Measurements from ENCODE around the gene NTSR1.

Gene NTSR1

DNA sequence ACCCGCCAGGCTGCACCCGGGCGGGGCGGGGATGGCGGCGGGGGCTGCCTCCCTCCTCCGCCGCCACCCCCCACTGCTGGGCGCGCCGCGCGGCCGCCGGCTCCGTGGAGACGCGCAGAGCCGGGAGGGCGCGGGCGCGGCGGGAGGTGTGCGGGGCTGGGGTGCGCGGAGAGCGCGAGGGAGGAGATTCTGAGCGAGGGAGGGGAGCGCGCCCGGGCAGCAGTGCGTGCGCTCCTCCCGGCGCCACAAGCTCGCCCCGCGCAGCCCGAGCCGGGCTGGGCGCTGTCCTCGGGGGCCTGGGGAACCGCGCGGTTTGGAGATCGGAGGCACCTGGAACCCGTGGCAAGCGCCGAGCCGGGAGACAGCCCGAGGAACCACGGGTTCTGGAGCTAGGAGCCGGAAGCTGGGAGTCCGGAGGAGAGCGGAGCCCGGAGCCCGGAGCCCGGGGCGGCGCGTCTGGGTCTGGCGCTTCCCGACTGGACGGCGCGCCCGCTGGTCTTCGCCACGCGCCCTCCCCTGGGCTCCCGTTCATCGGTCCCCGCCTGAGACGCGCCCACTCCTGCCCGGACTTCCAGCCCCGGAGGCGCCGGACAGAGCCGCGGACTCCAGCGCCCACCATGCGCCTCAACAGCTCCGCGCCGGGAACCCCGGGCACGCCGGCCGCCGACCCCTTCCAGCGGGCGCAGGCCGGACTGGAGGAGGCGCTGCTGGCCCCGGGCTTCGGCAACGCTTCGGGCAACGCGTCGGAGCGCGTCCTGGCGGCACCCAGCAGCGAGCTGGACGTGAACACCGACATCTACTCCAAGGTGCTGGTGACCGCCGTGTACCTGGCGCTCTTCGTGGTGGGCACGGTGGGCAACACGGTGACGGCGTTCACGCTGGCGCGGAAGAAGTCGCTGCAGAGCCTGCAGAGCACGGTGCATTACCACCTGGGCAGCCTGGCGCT, at the start of gene NTSR1:
TSS of gene NTSR1 (plus strand) at position 246 of the 946 bp plus-strand sequence. CDS start at position 618, 372 bp downstream.
- no peaks in the 10 kb centered on the region for H3K79me2 ChIP-seq (ENCODE audit: insufficient read depth, low read length)
- no peaks in the 10 kb centered on the region for H3K36me3 ChIP-seq (ENCODE audit: insufficient read depth, low read length)
- no peak within 1 kb of the TSS for H3K4me2 ChIP-seq (ENCODE audit: low read depth, low read length, poor library complexity, severe bottlenecking)
- H3K27me3 ChIP-seq (ENCODE audit: insufficient read depth, low read length, poor library complexity, severe bottlenecking), result no peaks in the 10 kb centered on the region
- no peak within 1 kb of the TSS for H3K9ac ChIP-seq (ENCODE audit: low read depth, low read length, poor library complexity, severe bottlenecking)
- no peaks in the 10 kb centered on the region for H3K9me2 ChIP-seq (replicated peaks; ENCODE audit: low read depth, low read length)
- no peak within 1 kb of the TSS for H3K4me3 ChIP-seq (ENCODE audit: low read length, poor library complexity, severe bottlenecking)
- H3K9me3 ChIP-seq (ENCODE audit: insufficient read depth, low read depth, low read length), result no peaks in the 10 kb centered on the region
- H3K4me1 ChIP-seq (ENCODE audit: insufficient read depth, low read length, poor library complexity, severe bottlenecking), result no peaks in the 10 kb centered on the region
- H4K20me1 ChIP-seq (ENCODE audit: insufficient read depth, low read length, poor library complexity, severe bottlenecking), result no peaks in the 10 kb centered on the region
- TF ChIP-seq, protein P1, sequence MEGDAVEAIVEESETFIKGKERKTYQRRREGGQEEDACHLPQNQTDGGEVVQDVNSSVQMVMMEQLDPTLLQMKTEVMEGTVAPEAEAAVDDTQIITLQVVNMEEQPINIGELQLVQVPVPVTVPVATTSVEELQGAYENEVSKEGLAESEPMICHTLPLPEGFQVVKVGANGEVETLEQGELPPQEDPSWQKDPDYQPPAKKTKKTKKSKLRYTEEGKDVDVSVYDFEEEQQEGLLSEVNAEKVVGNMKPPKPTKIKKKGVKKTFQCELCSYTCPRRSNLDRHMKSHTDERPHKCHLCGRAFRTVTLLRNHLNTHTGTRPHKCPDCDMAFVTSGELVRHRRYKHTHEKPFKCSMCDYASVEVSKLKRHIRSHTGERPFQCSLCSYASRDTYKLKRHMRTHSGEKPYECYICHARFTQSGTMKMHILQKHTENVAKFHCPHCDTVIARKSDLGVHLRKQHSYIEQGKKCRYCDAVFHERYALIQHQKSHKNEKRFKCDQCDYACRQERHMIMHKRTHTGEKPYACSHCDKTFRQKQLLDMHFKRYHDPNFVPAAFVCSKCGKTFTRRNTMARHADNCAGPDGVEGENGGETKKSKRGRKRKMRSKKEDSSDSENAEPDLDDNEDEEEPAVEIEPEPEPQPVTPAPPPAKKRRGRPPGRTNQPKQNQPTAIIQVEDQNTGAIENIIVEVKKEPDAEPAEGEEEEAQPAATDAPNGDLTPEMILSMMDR (conservative IDR thresholded peaks at IDR 0.05; ENCODE audit: low read length), result no peak
- no peak for TF ChIP-seq EZH2phosphoT487 (IDR thresholded peaks at IDR 0.05; ENCODE audit: borderline replicate concordance)
- H2AFZ ChIP-seq (ENCODE audit: low read length), result no peak within 1 kb of the TSS
- no peaks in the 10 kb centered on the region for H3F3A ChIP-seq (ENCODE audit: low read depth)

- Histone ChIP-seq H3K9me2 (replicated peaks; ENCODE audit: low read depth, low read length) (no peaks in the 10 kb centered on the region), H3K79me2 (ENCODE audit: insufficient read depth, low read length) (peaks cover 19% of the 10 kb centered on the region; the same call in 1 of the 2 replicates), H3F3A (ENCODE audit: low read depth) (no peaks in the 10 kb centered on the region), H3K9me3 (ENCODE audit: insufficient read depth, low read depth, low read length) (no peaks in the 10 kb centered on the region), H4K20me1 (ENCODE audit: insufficient read depth, low read length, poor library complexity, severe bottlenecking) (peaks cover 3% of the 10 kb centered on the region), H3K4me2 (ENCODE audit: low read depth, low read length, poor library complexity, severe bottlenecking) (no peak overlapping the region), H3K4me3 (ENCODE audit: low read length, poor library complexity, severe bottlenecking) (no peak overlapping the region), H3K27me3 (ENCODE audit: insufficient read depth, low read length, poor library complexity, severe bottlenecking) (no peaks in the 10 kb centered on the region), H2AFZ (ENCODE audit: low read length) (no peak overlapping the region), H3K9ac (ENCODE audit: low read depth, low read length, poor library complexity, severe bottlenecking) (no peak overlapping the region), H3K36me3 (ENCODE audit: insufficient read depth, low read length) (peaks cover 51% of the 10 kb centered on the region; the same call in 1 of the 2 replicates), H3K4me1 (ENCODE audit: insufficient read depth, low read length, poor library complexity, severe bottlenecking) (no peaks in the 10 kb centered on the region)
- TF ChIP-seq EZH2phosphoT487 (IDR thresholded peaks at IDR 0.05; ENCODE audit: borderline replicate concordance), result no peak
- TF ChIP-seq, protein P1 (conservative IDR thresholded peaks at IDR 0.05; ENCODE audit: low read length), result no peak
Measured at GRCh38 chr20:62659488-62660239, 49.0 kb upstream of the NTSR1 start.

DNA sequence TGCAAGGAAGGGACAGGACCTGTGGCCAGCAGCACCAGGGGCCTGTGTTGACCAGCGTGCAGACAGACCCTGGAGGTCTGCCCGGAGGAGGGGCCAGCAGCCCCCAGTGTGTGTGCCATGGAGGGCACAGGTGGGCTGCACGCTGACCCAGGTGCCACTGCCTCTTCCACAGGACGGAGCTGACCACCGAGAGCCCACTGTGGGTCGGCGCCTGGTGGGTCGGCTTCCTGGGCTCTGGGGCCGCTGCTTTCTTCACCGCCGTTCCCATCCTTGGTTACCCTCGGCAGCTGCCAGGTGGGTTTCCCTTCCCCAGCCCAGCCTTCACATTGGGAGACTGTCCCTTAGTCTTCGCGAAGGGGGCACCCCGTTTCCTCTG, 48.4 kb upstream of the NTSR1 start:
- Histone ChIP-seq H3K4me2 (ENCODE audit: low read depth, low read length, poor library complexity, severe bottlenecking) (no peak overlapping the region), H3F3A (ENCODE audit: low read depth) (no peaks in the 10 kb centered on the region), H4K20me1 (ENCODE audit: insufficient read depth, low read length, poor library complexity, severe bottlenecking) (no peaks in the 10 kb centered on the region), H3K4me1 (ENCODE audit: insufficient read depth, low read length, poor library complexity, severe bottlenecking) (no peaks in the 10 kb centered on the region), H3K9me2 (replicated peaks; ENCODE audit: low read depth, low read length) (no peaks in the 10 kb centered on the region), H3K36me3 (ENCODE audit: insufficient read depth, low read length) (peaks cover 56% of the 10 kb centered on the region; the same call in 1 of the 2 replicates), H3K27me3 (ENCODE audit: insufficient read depth, low read length, poor library complexity, severe bottlenecking) (no peaks in the 10 kb centered on the region), H3K4me3 (ENCODE audit: low read length, poor library complexity, severe bottlenecking) (no peak overlapping the region), H3K9me3 (ENCODE audit: insufficient read depth, low read depth, low read length) (no peaks in the 10 kb centered on the region), H2AFZ (ENCODE audit: low read length) (no peak overlapping the region), H3K79me2 (ENCODE audit: insufficient read depth, low read length) (peaks cover 14% of the 10 kb centered on the region; the same call in 1 of the 2 replicates), H3K9ac (ENCODE audit: low read depth, low read length, poor library complexity, severe bottlenecking) (no peak overlapping the region)
- TF ChIP-seq, protein P1 (conservative IDR thresholded peaks at IDR 0.05; ENCODE audit: low read length), result no peak
- TF ChIP-seq EZH2phosphoT487 (IDR thresholded peaks at IDR 0.05; ENCODE audit: borderline replicate concordance), result no peak

Data from Loucy (cell line).